SKM-1 treated with dmso at 0.1 percent for 144 hours (cell line): ENCODE measurements around the gene CDK14.

Experiments used
- DNase-seq: peaks from one replicate; lab custom pipeline; 2025; ENCODE audit not compliant: unreplicated experiment; lab: John Stamatoyannopoulos, UW

The CDK14 gene

DNA sequence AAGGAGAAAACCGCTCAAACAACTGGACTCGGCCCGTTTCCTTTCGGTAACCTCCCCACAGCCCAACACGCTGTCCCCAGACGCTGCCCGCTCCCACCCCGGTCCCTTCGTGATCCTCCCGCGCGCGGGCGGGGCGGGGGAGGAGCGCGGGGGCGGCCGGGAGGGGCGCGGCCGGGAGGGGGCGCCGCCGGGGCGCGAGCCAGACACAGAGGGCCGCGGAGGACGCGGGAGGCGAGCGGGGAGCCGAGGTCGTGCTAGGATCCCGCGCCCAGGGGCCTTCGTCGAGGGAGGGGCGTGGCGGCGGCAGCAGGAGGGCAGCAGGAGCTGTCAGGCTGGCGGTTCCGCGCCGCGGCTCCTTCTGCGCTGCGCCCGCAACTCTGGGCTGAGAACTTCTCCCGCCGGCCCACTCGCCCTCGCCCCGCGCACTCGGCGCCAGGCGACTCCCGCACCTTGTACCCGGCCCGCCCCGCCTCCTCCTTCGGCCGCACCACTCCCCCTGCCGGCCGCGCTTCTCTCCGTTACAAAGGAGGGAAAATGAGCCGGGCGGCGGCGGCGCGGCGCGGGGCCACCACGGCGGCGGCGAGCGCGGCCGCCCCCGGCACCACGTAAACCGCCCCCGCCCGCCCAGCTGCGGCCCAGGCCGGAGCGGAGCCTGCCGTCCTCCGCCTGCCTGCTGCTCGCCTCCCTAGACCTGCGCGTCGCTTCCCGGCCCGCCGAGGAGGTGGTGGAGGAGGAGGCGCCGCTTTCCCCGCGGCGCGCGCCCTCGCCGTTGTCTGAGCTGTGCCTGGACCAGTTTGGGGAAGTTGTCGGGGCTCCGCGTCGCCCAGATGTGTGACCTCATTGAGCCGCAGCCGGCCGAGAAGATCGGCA is at the start of gene CDK14:
TSS of gene CDK14 (plus strand) at position 521 of the 870 bp plus-strand sequence. CDS start at position 828, 307 bp downstream.
- peak; percentile 83 for DNase-seq

GRCh38 chr7:90551036-90551435 is 45.1 kb upstream of the CDK14 start:
- no peak for DNase-seq

DNA sequence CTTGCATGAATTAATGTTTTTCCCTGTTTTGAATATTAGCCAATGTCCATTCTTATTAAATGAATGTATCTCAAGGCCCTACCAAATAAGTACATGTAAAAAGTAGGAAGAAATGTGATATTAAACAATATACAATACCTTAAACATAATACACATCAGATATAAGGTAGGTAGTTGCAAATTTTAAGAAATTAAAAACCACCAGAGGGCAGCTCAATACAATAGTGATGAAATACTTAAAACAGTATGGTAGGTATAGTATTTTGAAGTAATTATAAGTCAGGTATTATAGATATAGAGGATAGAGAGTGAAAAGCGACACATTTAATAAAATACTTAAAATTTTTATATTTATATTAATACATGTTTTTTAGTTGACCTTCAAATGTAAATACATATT is 43.6 kb upstream of the CDK14 start:
- no peak for DNase-seq

GRCh38 chr7:90560730-90561129 is 35.4 kb upstream of the CDK14 start:
- DNase-seq: no peak

- DNase-seq: no peak
These were observed 32.8 kb upstream of the CDK14 start for GRCh38 chr7:90563286-90563685.

- no peak for DNase-seq
These were observed 31.7 kb upstream of the CDK14 start for GRCh38 chr7:90564455-90564854.

- DNase-seq: peak; percentile 81
These were observed 27.9 kb upstream of the CDK14 start for GRCh38 chr7:90568213-90568612.

DNA sequence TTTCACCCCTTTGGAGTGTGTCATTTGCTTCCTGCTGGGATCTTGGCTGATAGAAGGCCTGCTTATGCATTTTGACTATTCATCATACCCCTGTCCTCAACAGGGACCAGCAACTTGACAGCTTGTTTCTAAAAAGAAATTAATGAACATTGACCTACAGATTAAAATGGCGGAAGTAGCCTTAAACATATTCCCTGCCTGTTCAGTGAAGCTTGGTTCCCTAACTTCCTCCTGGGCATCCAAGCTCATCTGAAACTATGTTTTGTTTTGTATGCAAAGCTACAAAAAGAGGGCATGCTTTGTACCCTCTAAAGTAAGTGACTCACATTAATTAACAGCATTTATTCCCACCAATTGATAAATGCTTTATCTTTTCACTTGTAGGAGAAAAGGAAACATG is 26.8 kb upstream of the CDK14 start:
- no peak for DNase-seq

- DNase-seq: no peak
These were observed 25.7 kb upstream of the CDK14 start for GRCh38 chr7:90570373-90570959.

GRCh38 chr7:90574146-90574819 is 21.8 kb upstream of the CDK14 start:
- no peak for DNase-seq

DNA sequence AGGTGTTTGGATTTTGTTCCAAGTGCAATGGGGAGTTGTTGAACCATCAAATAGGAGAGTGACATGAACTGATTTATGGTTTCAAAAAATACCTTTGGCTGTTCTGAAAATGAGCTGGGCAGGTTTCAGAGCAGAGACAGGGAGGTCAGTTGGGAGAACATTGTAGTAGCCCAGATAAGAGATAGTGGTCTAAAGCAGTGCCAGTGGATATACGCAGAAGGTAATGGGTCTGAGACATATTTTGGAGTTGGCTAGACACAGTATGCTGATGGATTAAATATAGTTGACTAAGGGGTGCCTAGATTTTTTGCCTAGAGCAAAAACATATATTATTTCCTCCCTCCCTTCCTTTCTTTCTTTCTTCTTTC is 21.3 kb upstream of the CDK14 start:
- no peak for DNase-seq

- no peak for DNase-seq
These were observed 16.9 kb upstream of the CDK14 start for GRCh38 chr7:90579181-90579688.

DNA sequence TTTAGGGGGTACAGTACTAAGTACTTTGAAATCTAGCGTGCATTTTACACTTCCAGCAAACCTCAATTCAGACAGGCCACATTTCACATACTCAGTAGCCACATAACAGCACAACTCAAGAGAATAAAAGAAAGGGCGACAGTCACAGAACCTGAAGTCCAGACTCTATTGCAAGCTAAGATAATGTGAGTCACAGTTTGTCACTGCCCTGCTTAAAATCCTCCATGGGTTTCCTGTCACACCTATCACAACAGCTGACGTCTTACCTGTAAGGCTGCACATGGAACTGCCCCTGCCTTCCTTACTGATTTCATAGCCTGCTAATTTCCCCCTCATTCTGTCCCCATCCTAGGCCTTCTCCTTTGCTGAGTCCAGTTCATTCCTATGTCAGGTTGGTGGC is 16.1 kb upstream of the CDK14 start:
- no peak for DNase-seq

DNA sequence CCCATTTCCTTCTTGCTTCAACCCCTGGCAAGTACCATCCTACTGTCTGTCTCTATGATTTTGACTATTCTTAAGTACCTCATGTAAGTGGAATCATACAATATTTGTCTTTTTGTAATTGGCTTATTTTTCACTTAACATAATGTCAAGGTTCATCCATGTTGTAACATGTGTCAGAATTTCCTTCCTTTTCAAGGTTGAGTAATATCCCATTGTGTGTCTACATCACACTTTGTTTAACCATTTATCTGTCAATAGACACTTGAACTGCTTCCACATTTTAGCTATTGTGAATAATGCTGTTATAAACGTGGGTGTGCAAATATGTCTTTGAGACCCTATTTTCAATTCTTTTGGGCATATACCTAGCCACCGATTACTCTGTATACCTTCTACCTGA is 14.0 kb upstream of the CDK14 start:
- no peak for DNase-seq

DNA sequence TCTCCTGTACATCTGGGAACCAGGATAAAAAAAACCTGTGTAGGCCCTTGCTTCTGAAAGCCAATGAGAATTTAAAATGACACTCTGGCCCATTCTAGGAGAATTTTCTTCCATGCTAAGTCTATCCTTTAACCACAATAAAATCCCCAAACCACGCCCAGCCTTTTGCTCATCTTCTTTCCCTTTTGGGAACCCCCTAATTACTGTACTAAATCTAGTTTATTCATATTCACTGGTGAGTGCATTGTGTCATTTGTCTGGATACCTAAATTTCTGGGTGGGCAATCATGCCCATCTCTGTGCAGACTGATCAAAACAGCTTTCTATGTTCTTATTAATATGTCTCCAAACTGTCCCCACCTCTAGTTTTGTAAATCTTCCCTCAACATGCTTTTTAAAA is 11.7 kb upstream of the CDK14 start:
- DNase-seq: no peak

- no peak for DNase-seq
These were observed 10.0 kb upstream of the CDK14 start for GRCh38 chr7:90586091-90586490.

GRCh38 chr7:90587766-90588165 is 8.4 kb upstream of the CDK14 start:
- DNase-seq: no peak

- DNase-seq: no peak
These were observed 4.1 kb upstream of the CDK14 start for GRCh38 chr7:90592033-90592432.

GRCh38 chr7:90593205-90593604 is 2.9 kb upstream of the CDK14 start:
- DNase-seq: no peak

DNA sequence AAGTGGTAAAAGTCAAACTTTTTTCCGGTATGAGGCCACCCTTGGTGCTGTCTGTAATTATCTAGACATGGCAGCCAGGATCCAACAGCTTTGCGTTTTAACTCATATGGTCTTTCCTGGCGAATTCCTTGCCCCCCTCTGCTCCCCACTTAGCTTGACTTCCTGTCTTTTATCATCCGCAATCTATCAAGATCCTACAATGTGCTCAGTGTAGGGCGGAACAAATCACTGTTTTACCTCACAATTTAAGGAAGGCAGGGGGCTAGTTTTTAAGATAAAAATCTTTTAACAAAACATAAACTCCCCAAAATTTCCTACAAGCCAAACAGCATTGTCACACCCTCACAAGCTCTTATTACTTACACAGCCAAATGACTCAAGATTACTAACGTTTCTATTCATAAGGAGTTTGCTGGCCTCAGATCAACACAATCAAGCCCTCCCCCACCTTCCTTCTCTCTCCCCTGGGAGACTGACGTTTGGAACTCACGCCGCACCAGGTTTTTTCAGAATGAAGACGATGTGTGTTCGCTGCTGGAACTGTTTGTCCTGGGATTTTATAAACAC is 1.3 kb upstream of the CDK14 start:
- no peak for DNase-seq

GRCh38 chr7:90595342-90595800 is 750 bp upstream of the CDK14 start:
- DNase-seq: no peak
